MCF 10A (cell line): ENCODE measurements around the gene ADAM10. TPM values are rescaled to one million over a fixed set of nuclear protein-coding genes. Genes with fewer than 3 reads are reported as not detected.

Experiments used
- BruUV-seq: library from RNA; stranded (reverse); fragments of 400-500 nt; replicated peaks from 2 replicates; lab custom pipeline; 2021; lab: Mats Ljungman, UMichigan
- CTCF ChIA-PET: fragments of 300-600 bp; sonication (Branson Sonifier 250); formaldehyde crosslinking; extraction: SDS; loops from one replicate; lab custom pipeline; 2021; ENCODE audit warnings: antibody characterized with exemption, inconsistent platforms; lab: Yijun Ruan, JAX
- POLR2A ChIA-PET: fragments of 300-600, 350-650 bp; sonication (Branson Sonifier 250); formaldehyde crosslinking; extraction: SDS; loops from one replicate; lab custom pipeline; 2020; ENCODE audit warnings: antibody characterized with exemption, inconsistent platforms; lab: Yijun Ruan, JAX
- DNase-seq: peaks from one replicate; pipeline ENCODE4 v3.0.0-alpha.2; 2018; ENCODE audit not compliant: unreplicated experiment
- H3K27ac Mint-ChIP-seq: one replicate; pipeline ENCODE4 v1.8.0; 2022; ENCODE audit warnings: mild to moderate bottlenecking, low read depth, mixed read lengths; ENCODE audit not compliant: unreplicated experiment
- H3K27me3 Mint-ChIP-seq: one replicate; pipeline ENCODE4 v1.8.0; 2022; ENCODE audit warnings: mixed read lengths; ENCODE audit not compliant: insufficient read depth, unreplicated experiment
- H3K36me3 Mint-ChIP-seq: one replicate; pipeline ENCODE4 v1.8.0; 2022; ENCODE audit warnings: mild to moderate bottlenecking, moderate library complexity, mixed read lengths; ENCODE audit not compliant: insufficient read depth, unreplicated experiment
- H3K4me1 Mint-ChIP-seq: one replicate; pipeline ENCODE4 v1.8.0; 2022; ENCODE audit warnings: mixed read lengths; ENCODE audit not compliant: insufficient read depth, unreplicated experiment
- H3K4me3 Mint-ChIP-seq: one replicate; pipeline ENCODE4 v1.8.0; 2022; ENCODE audit warnings: mild to moderate bottlenecking, moderate library complexity, mixed read lengths; ENCODE audit not compliant: unreplicated experiment
- H3K9me3 Mint-ChIP-seq: one replicate; pipeline ENCODE4 v1.8.0; 2022; ENCODE audit warnings: mixed read lengths; ENCODE audit not compliant: unreplicated experiment
- CTCF ChIP-seq: fragments of 200-600 bp; IDR thresholded peaks from one replicate; pipeline ENCODE4 v1.8.0; 2022; ENCODE audit warnings: antibody characterized with exemption, mild to moderate bottlenecking; ENCODE audit not compliant: unreplicated experiment
- intact Hi-C: fragments of 100-400 bp; cut with micrococcal nuclease; formaldehyde crosslinking; loops from 2 replicates; pipeline ENCODE4 v1.14.1; 2022
- total RNA-seq: library from RNA; stranded (reverse); gene quantifications from 2 replicates; pipeline ENCODE4 v1.2.3, GENCODE V29; 2022

The ADAM10 gene
- total RNA-seq, 1 experiment from 2014 or later = 87.5 TPM

GRCh38 chr15:58587486-58587885 lies 162.0 kb downstream of the ADAM10 start:
- Mint-ChIP-seq H3K36me3 (peaks cover 10% of the 10 kb centered on the region), H3K4me3 (no peak overlapping the region), H3K27me3 (no peaks in the 10 kb centered on the region), H3K27ac (no peak overlapping the region), H3K9me3 (peaks cover 18% of the 10 kb centered on the region), H3K4me1 (no peaks in the 10 kb centered on the region)
- BruUV-seq = no TSS peak
- TF ChIP-seq CTCF = no peak
- DNase-seq = no peak
- POLR2A ChIA-PET = no interaction called here
- intact Hi-C loops = no loop called here
- CTCF ChIA-PET = no interaction called here

GRCh38 chr15:58585693-58586443 lies 163.6 kb downstream of the ADAM10 start:
- TF ChIP-seq CTCF = no peak
- no peak overlapping the region for H3K4me3 Mint-ChIP-seq
- no TSS peak for BruUV-seq
- peaks cover 26% of the 10 kb centered on the region for H3K9me3 Mint-ChIP-seq
- no peaks in the 10 kb centered on the region for H3K27me3 Mint-ChIP-seq
- no peaks in the 10 kb centered on the region for H3K4me1 Mint-ChIP-seq
- intact Hi-C loops = no loop called here
- ChIA-PET CTCF (interaction anchor here (0.6 kb wide), 1 partner anchor 392 kb away, joined by 3 read pairs; no protein-coding TSS in a partner anchor), POLR2A (interaction anchor here (0.9 kb wide), 1 partner anchor 185 kb away, joined by 3 read pairs; the partner anchor contains the start of gene MINDY2)
- H3K27ac Mint-ChIP-seq = no peak overlapping the region
- no peak for DNase-seq
- peaks cover 2% of the 10 kb centered on the region for H3K36me3 Mint-ChIP-seq

GRCh38 chr15:58584789-58585461 lies 164.6 kb downstream of the ADAM10 start:
- no TSS peak for BruUV-seq
- Mint-ChIP-seq H3K9me3 (peaks cover 26% of the 10 kb centered on the region), H3K36me3 (no peaks in the 10 kb centered on the region), H3K4me1 (no peaks in the 10 kb centered on the region), H3K4me3 (no peak overlapping the region), H3K27me3 (no peaks in the 10 kb centered on the region), H3K27ac (no peak overlapping the region)
- intact Hi-C loops = no loop called here
- TF ChIP-seq CTCF = no peak
- no peak for DNase-seq
- CTCF ChIA-PET = interaction anchor here (0.6 to 1.1 kb wide), 2 partner anchors 358 to 391 kb away, joined by 3 read pairs; no protein-coding TSS in a partner anchor
- POLR2A ChIA-PET = interaction anchor here (0.6 to 1.0 kb wide), 3 partner anchors 10 to 186 kb away, joined by 3 to 4 read pairs (median 3); partner anchors contain the start of gene MINDY2
